ENCODE data around the gene ERAL1. TPM values are rescaled to one million over a fixed set of nuclear protein-coding genes. Genes with fewer than 3 reads are reported as not detected.

The ERAL1 gene
- total and polyA plus RNA-seq, 2 of the 13 experiments (the other 11 are each of a cell fraction or from before 2014, with no cell fraction given): 46.9 to 72.2 TPM

- TF ChIP-seq NR0B2 (CRISPR knock-in tag; IDR thresholded peaks at IDR 0.05): no peak
- no peak for TF ChIP-seq ZBTB34 (CRISPR knock-in tag; IDR thresholded peaks at IDR 0.05)
- TF ChIP-seq DMAP1 (CRISPR knock-in tag; IDR thresholded peaks at IDR 0.05): no peak
- 0 out of 2 replicates have a peak, but pooled peaks have one; percentile 19 for TF ChIP-seq ZNF879 (CRISPR knock-in tag; IDR thresholded peaks at IDR 0.05)
- TF ChIP-seq RFXANK (CRISPR knock-in tag; IDR thresholded peaks at IDR 0.05): 0 out of 2 replicates have a peak, but pooled peaks have one; percentile 16
- TF ChIP-seq FOSL2 (CRISPR knock-in tag; IDR thresholded peaks at IDR 0.05): no peak
- peak; percentile 11 for TF ChIP-seq HNRNPK (IDR thresholded peaks at IDR 0.05; ENCODE audit: low read depth, low read length, poor library complexity, severe bottlenecking)
- TF ChIP-seq ZNF253 (CRISPR knock-in tag; IDR thresholded peaks at IDR 0.05; ENCODE audit: borderline replicate concordance): 0 out of 2 replicates have a peak, but pooled peaks have one; percentile 12
- no peak for TF ChIP-seq HOMEZ (CRISPR knock-in tag; IDR thresholded peaks at IDR 0.05; ENCODE audit: low read depth)
- no peak for TF ChIP-seq ATF4 (CRISPR knock-in tag; IDR thresholded peaks at IDR 0.05)
- 0 out of 2 replicates have a peak, but pooled peaks have one; percentile 17 for TF ChIP-seq ZBTB10 (CRISPR knock-in tag; IDR thresholded peaks at IDR 0.05; ENCODE audit: borderline replicate concordance)
- no peak for TF ChIP-seq ZNF724P (CRISPR knock-in tag; IDR thresholded peaks at IDR 0.05; ENCODE audit: borderline replicate concordance)
- TF ChIP-seq SCMH1 (CRISPR knock-in tag; IDR thresholded peaks at IDR 0.05; ENCODE audit: borderline replicate concordance): no peak
- no peak for TF ChIP-seq SRF (IDR thresholded peaks at IDR 0.05; ENCODE audit: low read depth, low read length)
- no peak for TF ChIP-seq TARDBP (CRISPR knock-in tag; IDR thresholded peaks at IDR 0.05)
- TF ChIP-seq REL (CRISPR knock-in tag; conservative IDR thresholded peaks at IDR 0.05): 0 out of 2 replicates have a peak, but pooled peaks have one; percentile 2
- peak; percentile 34; the same call in 1 of the 2 replicates for TF ChIP-seq ZNF430 (CRISPR knock-in tag; IDR thresholded peaks at IDR 0.05)
- TF ChIP-seq HOXA3 (CRISPR knock-in tag; IDR thresholded peaks at IDR 0.05): no peak
- TF ChIP-seq ARHGAP35 (CRISPR knock-in tag; IDR thresholded peaks at IDR 0.05; ENCODE audit: borderline replicate concordance): no peak
- no peak for TF ChIP-seq ZNF33A (CRISPR knock-in tag; IDR thresholded peaks at IDR 0.05; ENCODE audit: borderline replicate concordance)
- no peak for TF ChIP-seq FOXA3 (CRISPR knock-in tag; IDR thresholded peaks at IDR 0.05)
- peak; percentile 49; the same call in 1 of the 2 replicates for TF ChIP-seq KDM5A (IDR thresholded peaks at IDR 0.05; ENCODE audit: borderline replicate concordance, low read length)
Measured at GRCh38 chr17:28901866-28902818, 47.3 kb downstream of the ERAL1 start (continued).

Measured in HepG2 (cell line).